IPS-15b (cell line): Measurements from ENCODE around the gene MSI1.

Experiments used
- H3K27me3 ChIP-seq: one replicate; pipeline ENCODE4 v1.6.1; 2013; ENCODE audit warnings: low read length; ENCODE audit not compliant: control insufficient read depth, insufficient read depth
- H3K36me3 ChIP-seq: one replicate; pipeline ENCODE4 v1.6.1; 2013; ENCODE audit warnings: low read length; ENCODE audit not compliant: control insufficient read depth, insufficient read depth
- H3K4me1 ChIP-seq: one replicate; pipeline ENCODE4 v1.6.1; 2013; ENCODE audit warnings: mild to moderate bottlenecking, low read length; ENCODE audit not compliant: control insufficient read depth, insufficient read depth
- H3K4me3 ChIP-seq: one replicate; pipeline ENCODE4 v1.5.1; 2013; ENCODE audit warnings: low read depth, low read length
- H3K9ac ChIP-seq: one replicate; pipeline ENCODE4 v1.6.1; 2013; ENCODE audit warnings: low read depth, mild to moderate bottlenecking, low read length
- H3K9me3 ChIP-seq: one replicate; pipeline ENCODE4 v1.6.1; 2013; ENCODE audit warnings: mild to moderate bottlenecking, low read length; ENCODE audit not compliant: control insufficient read depth, insufficient read depth

Gene MSI1

GRCh38 chr12:120363274-120363855, 5.6 kb downstream of the MSI1 start:
- Histone ChIP-seq H3K36me3 (peaks cover 15% of the 10 kb centered on the region), H3K27me3 (peaks cover 3% of the 10 kb centered on the region), H3K4me3 (no peak overlapping the region), H3K9ac (no peak overlapping the region), H3K4me1 (peaks cover 24% of the 10 kb centered on the region), H3K9me3 (no peaks in the 10 kb centered on the region)

GRCh38 chr12:120362516-120363273, 6.3 kb downstream of the MSI1 start:
- no peak overlapping the region for H3K9ac ChIP-seq
- peaks cover 27% of the 10 kb centered on the region for H3K4me1 ChIP-seq
- peaks cover 15% of the 10 kb centered on the region for H3K36me3 ChIP-seq
- peaks cover 3% of the 10 kb centered on the region for H3K27me3 ChIP-seq
- no peak overlapping the region for H3K4me3 ChIP-seq
- H3K9me3 ChIP-seq = no peaks in the 10 kb centered on the region

GRCh38 chr12:120361506-120362208, 7.3 kb downstream of the MSI1 start:
- H3K27me3 ChIP-seq = peaks cover 3% of the 10 kb centered on the region
- H3K36me3 ChIP-seq = peaks cover 19% of the 10 kb centered on the region
- H3K4me1 ChIP-seq = peaks cover 29% of the 10 kb centered on the region
- H3K9me3 ChIP-seq = no peaks in the 10 kb centered on the region
- peak overlapping the region; percentile 41 for H3K4me3 ChIP-seq
- H3K9ac ChIP-seq = no peak overlapping the region

- no peaks in the 10 kb centered on the region for H3K9me3 ChIP-seq
- peaks cover 30% of the 10 kb centered on the region for H3K4me1 ChIP-seq
- no peak overlapping the region for H3K4me3 ChIP-seq
- H3K9ac ChIP-seq = no peak overlapping the region
- peaks cover 14% of the 10 kb centered on the region for H3K36me3 ChIP-seq
- H3K27me3 ChIP-seq = peaks cover 3% of the 10 kb centered on the region
Observed at GRCh38 chr12:120359128-120359527, 9.8 kb downstream of the MSI1 start.

- Histone ChIP-seq H3K9ac (no peak overlapping the region), H3K27me3 (peaks cover 3% of the 10 kb centered on the region), H3K9me3 (no peaks in the 10 kb centered on the region), H3K36me3 (peaks cover 14% of the 10 kb centered on the region), H3K4me1 (peaks cover 30% of the 10 kb centered on the region), H3K4me3 (peak overlapping the region; percentile 8)
Observed at GRCh38 chr12:120358412-120359100, 10.4 kb downstream of the MSI1 start.

GRCh38 chr12:120357104-120357503, 11.9 kb downstream of the MSI1 start:
- peaks cover 24% of the 10 kb centered on the region for H3K4me1 ChIP-seq
- H3K4me3 ChIP-seq = no peak overlapping the region
- H3K9me3 ChIP-seq = no peaks in the 10 kb centered on the region
- H3K36me3 ChIP-seq = peaks cover 10% of the 10 kb centered on the region
- H3K27me3 ChIP-seq = no peaks in the 10 kb centered on the region
- H3K9ac ChIP-seq = no peak overlapping the region

GRCh38 chr12:120356567-120357030, 12.4 kb downstream of the MSI1 start:
- H3K9me3 ChIP-seq = no peaks in the 10 kb centered on the region
- no peak overlapping the region for H3K9ac ChIP-seq
- H3K27me3 ChIP-seq = no peaks in the 10 kb centered on the region
- no peak overlapping the region for H3K4me3 ChIP-seq
- H3K4me1 ChIP-seq = peaks cover 22% of the 10 kb centered on the region
- peaks cover 8% of the 10 kb centered on the region for H3K36me3 ChIP-seq

GRCh38 chr12:120353556-120354317, 15.2 kb downstream of the MSI1 start:
- no peaks in the 10 kb centered on the region for H3K9me3 ChIP-seq
- H3K36me3 ChIP-seq = peaks cover 12% of the 10 kb centered on the region
- peaks cover 8% of the 10 kb centered on the region for H3K4me1 ChIP-seq
- H3K27me3 ChIP-seq = no peaks in the 10 kb centered on the region
- no peak overlapping the region for H3K9ac ChIP-seq
- H3K4me3 ChIP-seq = no peak overlapping the region

- Histone ChIP-seq H3K36me3 (peaks cover 13% of the 10 kb centered on the region), H3K27me3 (no peaks in the 10 kb centered on the region), H3K9ac (no peak overlapping the region), H3K4me3 (no peak overlapping the region), H3K9me3 (no peaks in the 10 kb centered on the region), H3K4me1 (peaks cover 4% of the 10 kb centered on the region)
Observed at GRCh38 chr12:120353136-120353535, 15.8 kb downstream of the MSI1 start.

GRCh38 chr12:120352117-120352516, 16.8 kb downstream of the MSI1 start:
- no peaks in the 10 kb centered on the region for H3K27me3 ChIP-seq
- H3K9ac ChIP-seq = no peak overlapping the region
- peaks cover 3% of the 10 kb centered on the region for H3K4me1 ChIP-seq
- H3K9me3 ChIP-seq = no peaks in the 10 kb centered on the region
- no peak overlapping the region for H3K4me3 ChIP-seq
- peaks cover 19% of the 10 kb centered on the region for H3K36me3 ChIP-seq
